ENCODE results near the gene GARRE1.

GRCh38 chr19:34237939-34238338, 16.4 kb upstream of the GARRE1 start:
- TF ChIP-seq, protein P1, sequence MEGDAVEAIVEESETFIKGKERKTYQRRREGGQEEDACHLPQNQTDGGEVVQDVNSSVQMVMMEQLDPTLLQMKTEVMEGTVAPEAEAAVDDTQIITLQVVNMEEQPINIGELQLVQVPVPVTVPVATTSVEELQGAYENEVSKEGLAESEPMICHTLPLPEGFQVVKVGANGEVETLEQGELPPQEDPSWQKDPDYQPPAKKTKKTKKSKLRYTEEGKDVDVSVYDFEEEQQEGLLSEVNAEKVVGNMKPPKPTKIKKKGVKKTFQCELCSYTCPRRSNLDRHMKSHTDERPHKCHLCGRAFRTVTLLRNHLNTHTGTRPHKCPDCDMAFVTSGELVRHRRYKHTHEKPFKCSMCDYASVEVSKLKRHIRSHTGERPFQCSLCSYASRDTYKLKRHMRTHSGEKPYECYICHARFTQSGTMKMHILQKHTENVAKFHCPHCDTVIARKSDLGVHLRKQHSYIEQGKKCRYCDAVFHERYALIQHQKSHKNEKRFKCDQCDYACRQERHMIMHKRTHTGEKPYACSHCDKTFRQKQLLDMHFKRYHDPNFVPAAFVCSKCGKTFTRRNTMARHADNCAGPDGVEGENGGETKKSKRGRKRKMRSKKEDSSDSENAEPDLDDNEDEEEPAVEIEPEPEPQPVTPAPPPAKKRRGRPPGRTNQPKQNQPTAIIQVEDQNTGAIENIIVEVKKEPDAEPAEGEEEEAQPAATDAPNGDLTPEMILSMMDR (IDR thresholded peaks at IDR 0.05), result no peak
- no peak for TF ChIP-seq POLR2A (IDR thresholded peaks at IDR 0.05)
- no peak for TF ChIP-seq EP300 (IDR thresholded peaks at IDR 0.05)

Measured in ovary (tissue), 3 donors.